T-helper 1 cell treated with Interleukin-12 subunit alpha and Interleukin-12 subunit beta and Interleukin-4 antibody, amounts not matched to agents 30 μg/mL and 1 μg/mL, for 36 hours (primary cell): Measurements from ENCODE around the gene SP1.

Source experiments
- H3K27ac Mint-ChIP-seq: one replicate; pipeline ENCODE4 v1.8.0; 2021; ENCODE audit warnings: mild to moderate bottlenecking, mixed read lengths
- H3K27me3 Mint-ChIP-seq: one replicate; pipeline ENCODE4 v1.8.0; 2021; ENCODE audit warnings: low read depth, mixed read lengths
- H3K36me3 Mint-ChIP-seq: one replicate; pipeline ENCODE4 v1.8.0; 2021; ENCODE audit warnings: low read depth, mixed read lengths
- H3K4me1 Mint-ChIP-seq: one replicate; pipeline ENCODE4 v1.8.0; 2021; ENCODE audit warnings: low read depth, mixed read lengths
- H3K4me3 Mint-ChIP-seq: one replicate; pipeline ENCODE4 v1.8.0; 2021; ENCODE audit warnings: mild to moderate bottlenecking, moderate library complexity, mixed read lengths
- H3K9me3 Mint-ChIP-seq: one replicate; pipeline ENCODE4 v1.8.0; 2021; ENCODE audit warnings: mixed read lengths

Gene SP1

GRCh38 chr12:53462935-53463334 lies 83.0 kb downstream of the SP1 start:
- Mint-ChIP-seq H3K27ac (no peak overlapping the region), H3K36me3 (peaks cover 77% of the 10 kb centered on the region), H3K9me3 (no peaks in the 10 kb centered on the region), H3K4me1 (peaks cover 31% of the 10 kb centered on the region), H3K4me3 (no peak overlapping the region), H3K27me3 (no peaks in the 10 kb centered on the region)

GRCh38 chr12:53463802-53464560 lies 84.0 kb downstream of the SP1 start:
- Mint-ChIP-seq H3K27ac (no peak overlapping the region), H3K36me3 (peaks cover 82% of the 10 kb centered on the region), H3K4me1 (peaks cover 27% of the 10 kb centered on the region), H3K9me3 (no peaks in the 10 kb centered on the region), H3K4me3 (no peak overlapping the region), H3K27me3 (no peaks in the 10 kb centered on the region)

GRCh38 chr12:53464685-53465418 lies 84.9 kb downstream of the SP1 start:
- H3K9me3 Mint-ChIP-seq, result no peaks in the 10 kb centered on the region
- no peak overlapping the region for H3K27ac Mint-ChIP-seq
- H3K4me3 Mint-ChIP-seq, result no peak overlapping the region
- H3K27me3 Mint-ChIP-seq, result no peaks in the 10 kb centered on the region
- H3K4me1 Mint-ChIP-seq, result peaks cover 25% of the 10 kb centered on the region
- peaks cover 77% of the 10 kb centered on the region for H3K36me3 Mint-ChIP-seq

GRCh38 chr12:53465679-53466078 lies 85.7 kb downstream of the SP1 start:
- Mint-ChIP-seq H3K4me3 (no peak overlapping the region), H3K27ac (no peak overlapping the region), H3K9me3 (no peaks in the 10 kb centered on the region), H3K27me3 (no peaks in the 10 kb centered on the region), H3K36me3 (peaks cover 71% of the 10 kb centered on the region), H3K4me1 (peaks cover 20% of the 10 kb centered on the region)
